Liver (tissue), 3 donors: ENCODE measurements around the gene FCRL1.

ENCODE experiments used
- RXRA ChIP-seq, 2 donors: IDR thresholded peaks; 2 replicates each; pipeline ENCODE4 v1.6.1; 2017 to 2018; ENCODE audit warnings: antibody characterized with exemption in 2 of 2, mild to moderate bottlenecking in 1 of 2
- YY1 ChIP-seq: IDR thresholded peaks from 2 replicates; pipeline ENCODE4 v1.6.1; 2016; ENCODE audit warnings: antibody characterized with exemption, mild to moderate bottlenecking
- ZBTB33 ChIP-seq: IDR thresholded peaks from 2 replicates; pipeline ENCODE4 v1.6.1; 2016; ENCODE audit warnings: antibody characterized with exemption
- TF ChIP-seq, protein P1 (sequence below): fragments of 150-350 bp; IDR thresholded peaks from 2 replicates; pipeline ENCODE4 v1.5.1; 2017; ENCODE audit warnings: improper control_type of control experiment, low read depth, low read length; ENCODE audit not compliant: missing input control
- donor health status: healthy.
- donor health status: healthy.

- TF ChIP-seq, protein P1, sequence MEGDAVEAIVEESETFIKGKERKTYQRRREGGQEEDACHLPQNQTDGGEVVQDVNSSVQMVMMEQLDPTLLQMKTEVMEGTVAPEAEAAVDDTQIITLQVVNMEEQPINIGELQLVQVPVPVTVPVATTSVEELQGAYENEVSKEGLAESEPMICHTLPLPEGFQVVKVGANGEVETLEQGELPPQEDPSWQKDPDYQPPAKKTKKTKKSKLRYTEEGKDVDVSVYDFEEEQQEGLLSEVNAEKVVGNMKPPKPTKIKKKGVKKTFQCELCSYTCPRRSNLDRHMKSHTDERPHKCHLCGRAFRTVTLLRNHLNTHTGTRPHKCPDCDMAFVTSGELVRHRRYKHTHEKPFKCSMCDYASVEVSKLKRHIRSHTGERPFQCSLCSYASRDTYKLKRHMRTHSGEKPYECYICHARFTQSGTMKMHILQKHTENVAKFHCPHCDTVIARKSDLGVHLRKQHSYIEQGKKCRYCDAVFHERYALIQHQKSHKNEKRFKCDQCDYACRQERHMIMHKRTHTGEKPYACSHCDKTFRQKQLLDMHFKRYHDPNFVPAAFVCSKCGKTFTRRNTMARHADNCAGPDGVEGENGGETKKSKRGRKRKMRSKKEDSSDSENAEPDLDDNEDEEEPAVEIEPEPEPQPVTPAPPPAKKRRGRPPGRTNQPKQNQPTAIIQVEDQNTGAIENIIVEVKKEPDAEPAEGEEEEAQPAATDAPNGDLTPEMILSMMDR, result no peak
- TF ChIP-seq YY1 (no peak), RXRA (IDR thresholded peaks at IDR 0.05) (no peak), ZBTB33 (no peak)
Measured at GRCh38 chr1:157833145-157833544, 13.2 kb upstream of the FCRL1 start.
